H9 (cell line): Measurements from ENCODE around the gene TENM4. TPM values are rescaled to one million over a fixed set of nuclear protein-coding genes. Genes with fewer than 3 reads are reported as not detected.
A peak's percentile ranks its signal among the peaks of the same experiment; 100 is the strongest.

Experiments used
- DNase-seq: peaks from one replicate; pipeline ENCODE4 v3.0.0-alpha.2; 2017
- H2AFZ ChIP-seq: one replicate; pipeline ENCODE4 v1.6.1; 2013; ENCODE audit warnings: mild to moderate bottlenecking, low read length, control low read depth, moderate library complexity
- H2AK5ac ChIP-seq: 2 replicates; pipeline ENCODE4 v1.6.1; 2013; ENCODE audit warnings: low read length, control low read depth, mixed read lengths; ENCODE audit not compliant: insufficient read length
- H2BK120ac ChIP-seq: one replicate; pipeline ENCODE4 v1.6.1; 2013; ENCODE audit warnings: low read depth, mild to moderate bottlenecking, low read length, control low read depth, inconsistent platforms; ENCODE audit not compliant: poor library complexity, severe bottlenecking
- H2BK12ac ChIP-seq: 2 replicates; pipeline ENCODE4 v1.6.1; 2013; ENCODE audit warnings: low read length, control low read depth, mixed read lengths, low read depth; ENCODE audit not compliant: insufficient read length
- H2BK15ac ChIP-seq: 2 replicates; pipeline ENCODE4 v1.6.1; 2013; ENCODE audit warnings: low read depth, low read length, control low read depth
- H2BK20ac ChIP-seq: one replicate; pipeline ENCODE4 v1.6.1; 2013; ENCODE audit warnings: low read depth, mild to moderate bottlenecking, low read length, control low read depth, inconsistent platforms; ENCODE audit not compliant: poor library complexity, severe bottlenecking
- H2BK5ac ChIP-seq: 2 replicates; pipeline ENCODE4 v1.6.1; 2013; ENCODE audit warnings: low read length, control low read depth, mixed read lengths; ENCODE audit not compliant: insufficient read length
- H3K14ac ChIP-seq: 2 replicates; pipeline ENCODE4 v1.6.1; 2013; ENCODE audit warnings: low read length, control low read depth; ENCODE audit not compliant: insufficient read depth
- H3K18ac ChIP-seq: 2 replicates; pipeline ENCODE4 v1.6.1; 2013; ENCODE audit warnings: low read depth, mild to moderate bottlenecking, mixed read lengths, low read length, control low read depth; ENCODE audit not compliant: insufficient read length
- H3K23ac ChIP-seq: 2 replicates; pipeline ENCODE4 v1.6.1; 2013; ENCODE audit warnings: low read length, control low read depth, mixed read lengths, low read depth; ENCODE audit not compliant: insufficient read length
- H3K23me2 ChIP-seq: 2 replicates; pipeline ENCODE4 v1.6.1; 2013; ENCODE audit warnings: low read depth, mild to moderate bottlenecking, mixed read lengths, low read length, control low read depth; ENCODE audit not compliant: insufficient read length, poor library complexity, severe bottlenecking
- H3K27ac ChIP-seq: 2 replicates; pipeline ENCODE4 v1.5.1; 2013; ENCODE audit warnings: low read length, control low read depth, mixed read lengths, low read depth; ENCODE audit not compliant: insufficient read length
- H3K27me3 ChIP-seq: 2 replicates; pipeline ENCODE4 v1.6.1; 2013; ENCODE audit warnings: low read length, control low read depth, inconsistent platforms; ENCODE audit not compliant: insufficient read depth
- H3K4ac ChIP-seq: 2 replicates; pipeline ENCODE4 v1.6.1; 2013; ENCODE audit warnings: low read depth, mild to moderate bottlenecking, control low read depth, inconsistent platforms, low read length, moderate library complexity
- H3K4me1 ChIP-seq: 2 replicates; pipeline ENCODE4 v1.6.1; 2013; ENCODE audit warnings: low read length, control low read depth, inconsistent platforms; ENCODE audit not compliant: insufficient read depth
- H3K4me2 ChIP-seq: 2 replicates; pipeline ENCODE4 v1.6.1; 2013; ENCODE audit warnings: low read length, control low read depth, mixed read lengths; ENCODE audit not compliant: insufficient read length, insufficient read depth
- H3K56ac ChIP-seq: 2 replicates; pipeline ENCODE4 v1.6.1; 2013; ENCODE audit warnings: low read depth, mild to moderate bottlenecking, mixed read lengths, low read length, control low read depth; ENCODE audit not compliant: insufficient read length
- H3K79me1 ChIP-seq: 2 replicates; pipeline ENCODE4 v1.6.1; 2013; ENCODE audit warnings: low read depth, mild to moderate bottlenecking, moderate library complexity, low read length, control low read depth, inconsistent platforms; ENCODE audit not compliant: insufficient read depth, poor library complexity, severe bottlenecking
- H3K79me2 ChIP-seq: 2 replicates; pipeline ENCODE4 v1.6.1; 2013; ENCODE audit warnings: low read length, control low read depth, inconsistent platforms; ENCODE audit not compliant: insufficient read depth
- H3K9ac ChIP-seq: 2 replicates; pipeline ENCODE4 v1.6.1; 2013; ENCODE audit warnings: low read length, control low read depth, mixed read lengths; ENCODE audit not compliant: insufficient read length; ENCODE audit errors: extremely low read depth
- H3K9me3 ChIP-seq: one replicate; pipeline ENCODE4 v1.6.1; 2013; ENCODE audit warnings: low read depth, low read length, inconsistent platforms; ENCODE audit not compliant: control insufficient read depth
- H3T11ph ChIP-seq: one replicate; pipeline ENCODE4 v1.6.1; 2013; ENCODE audit warnings: mild to moderate bottlenecking, low read length, control low read depth, inconsistent platforms
- H4K20me1 ChIP-seq: one replicate; pipeline ENCODE4 v1.6.1; 2013; ENCODE audit not compliant: control insufficient read depth, insufficient read length, insufficient read depth
- H4K5ac ChIP-seq: 2 replicates; pipeline ENCODE4 v1.6.1; 2013; ENCODE audit warnings: low read depth, mild to moderate bottlenecking, mixed read lengths, low read length, control low read depth; ENCODE audit not compliant: insufficient read length
- H4K8ac ChIP-seq: replicated peaks from 2 replicates; pipeline ENCODE4 v1.6.1; 2013; ENCODE audit warnings: low read length, control low read depth, mixed read lengths, low read depth; ENCODE audit not compliant: insufficient read length
- H4K91ac ChIP-seq: 2 replicates; pipeline ENCODE4 v1.6.1; 2013; ENCODE audit warnings: low read depth, mild to moderate bottlenecking, moderate library complexity, mixed read lengths, low read length, control low read depth; ENCODE audit not compliant: insufficient read length
- H3K27ac Mint-ChIP-seq, 3 experiments: 2 replicates in 2 of 3; 3 replicates in 1 of 3; pipeline ENCODE4 v1.8.0; 2020 to 2021; ENCODE audit warnings: mixed read lengths in 3 of 3, mild to moderate bottlenecking in 1 of 3, moderate library complexity in 1 of 3
- H3K27me3 Mint-ChIP-seq: 2 replicates; pipeline ENCODE4 v1.8.0; 2021; ENCODE audit warnings: low read depth, mild to moderate bottlenecking, moderate library complexity, mixed read lengths
- H3K36me3 Mint-ChIP-seq, 3 experiments: 2 replicates in 2 of 3; 3 replicates in 1 of 3; pipeline ENCODE4 v1.8.0; 2020 to 2021; ENCODE audit warnings: low read depth in 3 of 3, mixed read lengths in 3 of 3; ENCODE audit not compliant: insufficient read depth in 1 of 3
- H3K4me1 Mint-ChIP-seq, 2 experiments: 2 replicates each; pipeline ENCODE4 v1.8.0; 2020; ENCODE audit warnings: mixed read lengths in 2 of 2
- H3K4me3 Mint-ChIP-seq, 2 experiments: 2 replicates in 1 of 2; 3 replicates in 1 of 2; pipeline ENCODE4 v1.8.0; 2020 to 2021; ENCODE audit warnings: mild to moderate bottlenecking in 2 of 2, mixed read lengths in 2 of 2, moderate library complexity in 1 of 2
- H3K9me3 Mint-ChIP-seq, 2 experiments: 2 replicates in 1 of 2; 3 replicates in 1 of 2; pipeline ENCODE4 v1.8.0; 2020; ENCODE audit warnings: mild to moderate bottlenecking in 2 of 2, mixed read lengths in 2 of 2, moderate library complexity in 1 of 2
- CTCF ChIP-seq: fragments of 200-600 bp; sonication (generic); conservative IDR thresholded peaks from 3 replicates; pipeline ENCODE4 v1.8.0; 2021; ENCODE audit warnings: antibody characterized with exemption, mild to moderate bottlenecking
- WGBS: extraction: QIAGEN DNeasy Blood & Tissue Kit; methylation state at CpG from one replicate; pipeline ENCODE4 v1.1.7; 2013; ENCODE audit warnings: missing lambda C conversion rate, low lambda C conversion rate, mixed read lengths; ENCODE audit not compliant: insufficient read length; ENCODE audit errors: extremely low coverage; 5-methylcytosine and 5-hydroxymethylcytosine counted together
- total RNA-seq: library from RNA; stranded (reverse); gene quantifications from 2 replicates; pipeline ENCODE4 v1.2.1, GENCODE V29; 2021

The TENM4 gene
- total RNA-seq, 1 experiment from 2014 or later, result 4.6 TPM

GRCh38 chr11:78967811-78968210, 473.0 kb downstream of the TENM4 start:
- H2BK120ac ChIP-seq, result no peak overlapping the region
- H4K91ac ChIP-seq, result no peak overlapping the region
- H2AFZ ChIP-seq, result no peak overlapping the region
- no peak overlapping the region for H4K5ac ChIP-seq
- no peak for TF ChIP-seq CTCF
- no peaks in the 10 kb centered on the region for H3K36me3 Mint-ChIP-seq
- H3K18ac ChIP-seq, result no peak overlapping the region
- H2BK12ac ChIP-seq, result no peak overlapping the region
- H3K56ac ChIP-seq, result no peak overlapping the region
- no peak overlapping the region for H3K27ac ChIP-seq
- H3K14ac ChIP-seq, result no peak overlapping the region
- H2AK5ac ChIP-seq, result no peak overlapping the region
- H3K9me3 ChIP-seq, result no peaks in the 10 kb centered on the region
- no peaks in the 10 kb centered on the region for H3K79me1 ChIP-seq
- no peaks in the 10 kb centered on the region for H3K27me3 ChIP-seq
- H3K27me3 Mint-ChIP-seq, result peaks cover 22% of the 10 kb centered on the region
- no peaks in the 10 kb centered on the region for H3K79me2 ChIP-seq
- H3K4me2 ChIP-seq, result no peak overlapping the region
- no peaks in the 10 kb centered on the region for H4K20me1 ChIP-seq
- no peak overlapping the region for H4K8ac ChIP-seq
- H3K23ac ChIP-seq, result no peak overlapping the region
- no peak overlapping the region for H3K4me3 Mint-ChIP-seq
- no peaks in the 10 kb centered on the region for H3K9me3 Mint-ChIP-seq
- peak overlapping the region in 1 of 3 experiments; percentile 66; a peak in 1 of 7 replicates for H3K27ac Mint-ChIP-seq
- no peaks in the 10 kb centered on the region for H3K4me1 ChIP-seq
- H2BK15ac ChIP-seq, result no peak overlapping the region
- DNase-seq, result no peak
- no peaks in the 10 kb centered on the region for H3K23me2 ChIP-seq
- no peak overlapping the region for H2BK5ac ChIP-seq
- no peak overlapping the region for H3T11ph ChIP-seq
- H3K4ac ChIP-seq, result no peak overlapping the region
- H2BK20ac ChIP-seq, result no peak overlapping the region
- no CpG with 5 or more reads among the region's 3 CpGs for WGBS
- H3K9ac ChIP-seq, result no peak overlapping the region
- peaks cover 7 to 8% of the 10 kb centered on the region in 2 experiments; a peak in 2 of 4 replicates for H3K4me1 Mint-ChIP-seq
